ENCODE data around the gene GFER. TPM values are rescaled to one million over a fixed set of nuclear protein-coding genes. Genes with fewer than 3 reads are reported as not detected.

The GFER gene
- total RNA-seq, 1 donor from 2014 or later, result 21.5 TPM

DNA sequence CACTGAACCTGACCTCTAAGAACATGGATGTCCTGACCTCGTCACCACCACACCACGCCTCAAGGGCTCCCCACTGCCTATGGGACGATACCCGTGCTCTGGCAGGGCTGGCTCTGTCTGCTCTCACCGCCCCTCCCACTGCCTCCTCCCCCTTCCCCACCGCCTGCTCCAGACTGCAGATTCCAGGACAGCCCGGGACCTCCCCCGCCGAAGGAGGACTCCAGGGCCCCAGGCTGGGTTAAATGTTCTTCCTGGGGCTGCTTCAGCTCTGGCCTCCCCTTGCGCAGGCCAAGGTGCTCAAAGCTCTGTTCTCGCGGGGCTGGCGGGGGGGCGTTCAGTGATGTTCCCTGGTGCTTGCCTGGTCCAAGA is 38.7 kb downstream of the GFER start:
- DNase-seq (ENCODE audit: low read depth), result no peak
- peak overlapping the region; percentile 50 for H3K4me3 ChIP-seq (ENCODE audit: low read depth, low read length)
- TF ChIP-seq CTCF (conservative IDR thresholded peaks at IDR 0.05; ENCODE audit: low read depth, low read length), result no peak

GRCh38 chr16:2023092-2024031 is 39.4 kb downstream of the GFER start:
- peak; percentile 82 for TF ChIP-seq CTCF (conservative IDR thresholded peaks at IDR 0.05; ENCODE audit: low read depth, low read length)
- DNase-seq (ENCODE audit: low read depth), result no peak

GRCh38 chr16:2024032-2024420 is 40.0 kb downstream of the GFER start:
- TF ChIP-seq CTCF (conservative IDR thresholded peaks at IDR 0.05; ENCODE audit: low read depth, low read length), result no peak
- no peak overlapping the region for H3K4me3 ChIP-seq (ENCODE audit: low read depth, low read length)

More at GRCh38 chr16:2023092-2024031, 39.4 kb downstream of the GFER start:
- H3K4me3 ChIP-seq (ENCODE audit: low read depth, low read length), result peak overlapping the region; percentile 50

GRCh38 chr16:2025251-2025650 is 41.3 kb downstream of the GFER start:
- no peak for DNase-seq (ENCODE audit: low read depth)
- TF ChIP-seq CTCF (conservative IDR thresholded peaks at IDR 0.05; ENCODE audit: low read depth, low read length), result no peak
- H3K4me3 ChIP-seq (ENCODE audit: low read depth, low read length), result no peak overlapping the region

More at GRCh38 chr16:2024032-2024420, 40.0 kb downstream of the GFER start:
- no peak for DNase-seq (ENCODE audit: low read depth)

- DNase-seq (ENCODE audit: low read depth), result no peak
- H3K4me3 ChIP-seq (ENCODE audit: low read depth, low read length), result peak overlapping the region; percentile 50
- TF ChIP-seq CTCF (conservative IDR thresholded peaks at IDR 0.05; ENCODE audit: low read depth, low read length), result no peak
Measured at GRCh38 chr16:2025878-2026460, 42.0 kb downstream of the GFER start.

GRCh38 chr16:2026461-2027023 is 42.5 kb downstream of the GFER start, which contains the start of gene NHERF2:
TSS of gene NHERF2 (plus strand) at chr16:2026902. CDS start at chr16:2027006, 104 bp downstream.
- H3K4me3 ChIP-seq (ENCODE audit: low read depth, low read length), result peak within 1 kb of the TSS; percentile 59
- no peak for DNase-seq (ENCODE audit: low read depth)
- no peak for TF ChIP-seq CTCF (conservative IDR thresholded peaks at IDR 0.05; ENCODE audit: low read depth, low read length)

Data from epithelial cell of proximal tubule (primary cell).